ENCODE data around the gene WDR86. TPM values are rescaled to one million over a fixed set of nuclear protein-coding genes. Genes with fewer than 3 reads are reported as not detected.

Gene WDR86
- total RNA-seq, 1 experiment from 2014 or later: not detected

- H3K4me1 ChIP-seq (ENCODE audit: control insufficient read depth in 1 of 2, insufficient read depth in 2 of 2, low read length in 2 of 2): peaks cover 29 to 37% of the 10 kb centered on the region in 2 experiments
- ChIA-PET CTCF (no interaction called here), POLR2A (no interaction called here), RAD21 (ENCODE audit: low non-redundant PET in 1 of 2, low total read pairs in 2 of 2, uncharacterized antibody in 2 of 2, unreplicated experiment in 2 of 2) (no interaction called here)
- ATAC-seq (no peak), DNase-seq (ENCODE audit: low read depth, low spot score) (no peak)
- BruUV-seq (replicated peaks): no TSS peak
- H3K4me2 ChIP-seq (ENCODE audit: low read length): no peak overlapping the region
- H3K36me3 ChIP-seq (ENCODE audit: control insufficient read depth in 1 of 2, insufficient read depth in 2 of 2, low read length in 2 of 2): no peaks in the 10 kb centered on the region
- no peaks in the 10 kb centered on the region for H3K9me2 ChIP-seq (ENCODE audit: insufficient read depth)
- H3K27me3 ChIP-seq (ENCODE audit: insufficient read depth, low read length): no peaks in the 10 kb centered on the region
- no peaks in the 10 kb centered on the region for H3K9me3 ChIP-seq (ENCODE audit: control insufficient read depth in 1 of 2, insufficient read depth in 1 of 2, low read depth in 1 of 2, low read length in 2 of 2)
- H3K4me3 ChIP-seq (replicated peaks in 1 of 2; ENCODE audit: low read depth in 1 of 2, low read length in 2 of 2): no peak overlapping the region
- H3K27ac ChIP-seq (ENCODE audit: low read depth, low read length): no peak overlapping the region
- TF ChIP-seq EZH2 (IDR thresholded peaks at IDR 0.05): no peak
- TF ChIP-seq JUND (IDR thresholded peaks at IDR 0.05): no peak
- no peak for TF ChIP-seq EGR1 (IDR thresholded peaks at IDR 0.05; ENCODE audit: low read depth)
- no peak for TF ChIP-seq ZFX (IDR thresholded peaks at IDR 0.05)
- no peak for TF ChIP-seq CBX3 (IDR thresholded peaks at IDR 0.05; ENCODE audit: low read depth)
- TF ChIP-seq SP1 (IDR thresholded peaks at IDR 0.05; ENCODE audit: low read depth): no peak
- H4K20me1 ChIP-seq (ENCODE audit: insufficient read depth): no peaks in the 10 kb centered on the region
- no peak overlapping the region for H3K9ac ChIP-seq (ENCODE audit: low read length)
- no peak overlapping the region for H2AFZ ChIP-seq (ENCODE audit: low read depth, low read length, poor library complexity, severe bottlenecking)
- H3K79me2 ChIP-seq (ENCODE audit: insufficient read depth, low read length): no peaks in the 10 kb centered on the region
- intact Hi-C loops (cut with micrococcal nuclease): no loop called here
Observed at GRCh38 chr7:151400626-151401315, 9.1 kb downstream of the WDR86 start.

DNA sequence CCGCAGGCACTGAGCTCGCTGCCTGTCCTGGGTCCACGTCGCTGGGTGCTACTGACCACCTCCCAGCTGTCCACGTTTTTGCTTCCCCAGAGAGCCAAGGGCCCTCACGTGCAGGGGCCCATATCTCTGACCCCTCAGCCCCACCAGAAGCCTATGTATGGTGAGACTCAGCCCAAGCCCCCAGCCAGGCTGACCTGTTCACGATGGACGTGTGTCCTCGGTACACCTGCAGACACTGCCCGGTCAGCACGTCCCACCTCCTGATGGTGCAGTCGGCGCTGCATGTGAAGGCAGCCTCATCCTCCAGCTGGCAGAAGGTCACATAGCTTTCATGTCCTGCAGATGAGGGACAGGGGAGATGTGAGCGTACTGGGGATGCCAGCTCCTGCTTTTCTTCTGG is 9.9 kb downstream of the WDR86 start:
- Histone ChIP-seq H3K36me3 (ENCODE audit: control insufficient read depth in 1 of 2, insufficient read depth in 2 of 2, low read length in 2 of 2) (no peaks in the 10 kb centered on the region), H3K9ac (ENCODE audit: low read length) (no peak overlapping the region), H3K27me3 (ENCODE audit: insufficient read depth, low read length) (no peaks in the 10 kb centered on the region), H3K4me2 (ENCODE audit: low read length) (no peak overlapping the region), H3K4me3 (replicated peaks in 1 of 2; ENCODE audit: low read depth in 1 of 2, low read length in 2 of 2) (no peak overlapping the region), H3K79me2 (ENCODE audit: insufficient read depth, low read length) (no peaks in the 10 kb centered on the region), H3K9me3 (ENCODE audit: control insufficient read depth in 1 of 2, insufficient read depth in 1 of 2, low read depth in 1 of 2, low read length in 2 of 2) (no peaks in the 10 kb centered on the region), H4K20me1 (ENCODE audit: insufficient read depth) (no peaks in the 10 kb centered on the region), H3K9me2 (ENCODE audit: insufficient read depth) (no peaks in the 10 kb centered on the region), H2AFZ (ENCODE audit: low read depth, low read length, poor library complexity, severe bottlenecking) (no peak overlapping the region), H3K27ac (ENCODE audit: low read depth, low read length) (no peak overlapping the region), H3K4me1 (ENCODE audit: control insufficient read depth in 1 of 2, insufficient read depth in 2 of 2, low read length in 2 of 2) (peaks cover 26 to 32% of the 10 kb centered on the region in 2 experiments)
- ATAC-seq: no peak
- no TSS peak for BruUV-seq (replicated peaks)
- RAD21 ChIA-PET (ENCODE audit: low non-redundant PET in 1 of 2, low total read pairs in 2 of 2, uncharacterized antibody in 2 of 2, unreplicated experiment in 2 of 2): no interaction called here
- CTCF ChIA-PET: no interaction called here
- POLR2A ChIA-PET: no interaction called here
- intact Hi-C loops (cut with micrococcal nuclease): no loop called here
- TF ChIP-seq YY1 (IDR thresholded peaks at IDR 0.05; ENCODE audit: extremely low read depth, insufficient replicate concordance, low read depth, low read length) (no peak), FOSL1 (IDR thresholded peaks at IDR 0.05; ENCODE audit: low read depth) (no peak), TCF7L2 (IDR thresholded peaks at IDR 0.05; ENCODE audit: borderline replicate concordance, extremely low read depth, insufficient read depth, insufficient read length) (no peak), SRF (IDR thresholded peaks at IDR 0.05; ENCODE audit: low read depth) (no peak), MAX (IDR thresholded peaks at IDR 0.05) (no peak), EZH2 (IDR thresholded peaks at IDR 0.05) (no peak), RAD21 (IDR thresholded peaks at IDR 0.05; ENCODE audit: low read depth) (no peak), CEBPB (IDR thresholded peaks at IDR 0.05; ENCODE audit: low read depth) (no peak), JUND (IDR thresholded peaks at IDR 0.05) (no peak), ZNF274 (IDR thresholded peaks at IDR 0.05; ENCODE audit: low read depth, low read length) (no peak), EZH2phosphoT487 (IDR thresholded peaks at IDR 0.05; ENCODE audit: borderline replicate concordance) (no peak), EGR1 (IDR thresholded peaks at IDR 0.05; ENCODE audit: low read depth) (no peak), ZFX (IDR thresholded peaks at IDR 0.05) (no peak), POLR2AphosphoS5 (IDR thresholded peaks at IDR 0.05; ENCODE audit: low read depth, low read length) (no peak)
- TF ChIP-seq, protein P1, sequence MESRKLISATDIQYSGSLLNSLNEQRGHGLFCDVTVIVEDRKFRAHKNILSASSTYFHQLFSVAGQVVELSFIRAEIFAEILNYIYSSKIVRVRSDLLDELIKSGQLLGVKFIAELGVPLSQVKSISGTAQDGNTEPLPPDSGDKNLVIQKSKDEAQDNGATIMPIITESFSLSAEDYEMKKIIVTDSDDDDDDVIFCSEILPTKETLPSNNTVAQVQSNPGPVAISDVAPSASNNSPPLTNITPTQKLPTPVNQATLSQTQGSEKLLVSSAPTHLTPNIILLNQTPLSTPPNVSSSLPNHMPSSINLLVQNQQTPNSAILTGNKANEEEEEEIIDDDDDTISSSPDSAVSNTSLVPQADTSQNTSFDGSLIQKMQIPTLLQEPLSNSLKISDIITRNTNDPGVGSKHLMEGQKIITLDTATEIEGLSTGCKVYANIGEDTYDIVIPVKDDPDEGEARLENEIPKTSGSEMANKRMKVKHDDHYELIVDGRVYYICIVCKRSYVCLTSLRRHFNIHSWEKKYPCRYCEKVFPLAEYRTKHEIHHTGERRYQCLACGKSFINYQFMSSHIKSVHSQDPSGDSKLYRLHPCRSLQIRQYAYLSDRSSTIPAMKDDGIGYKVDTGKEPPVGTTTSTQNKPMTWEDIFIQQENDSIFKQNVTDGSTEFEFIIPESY (IDR thresholded peaks at IDR 0.05; ENCODE audit: extremely low read depth, insufficient replicate concordance, low read length): no peak
- no peak for DNase-seq (ENCODE audit: low read depth, low spot score)

All from HCT116 (cell line).